GM21576 (cell line): ENCODE data around the gene CLSTN2.
A peak's percentile ranks its signal among the peaks of the same experiment; 100 is the strongest.

ENCODE experiments used
- ATAC-seq: cut with Tn5 transposase; IDR thresholded peaks from one replicate; pipeline ENCODE4 v1.9.1; 2021; ENCODE audit warnings: mild to moderate bottlenecking, moderate library complexity; ENCODE audit not compliant: unreplicated experiment

CLSTN2 gene

GRCh38 chr3:140468407-140468806, 533.4 kb downstream of the CLSTN2 start:
- no peak for ATAC-seq

GRCh38 chr3:140469491-140469890, 534.5 kb downstream of the CLSTN2 start:
- ATAC-seq = no peak

- ATAC-seq = no peak
Measured at GRCh38 chr3:140470211-140470610, 535.2 kb downstream of the CLSTN2 start.

GRCh38 chr3:140470962-140471361, 536.0 kb downstream of the CLSTN2 start:
- ATAC-seq = no peak

GRCh38 chr3:140472306-140473020, 537.5 kb downstream of the CLSTN2 start:
- no peak for ATAC-seq

GRCh38 chr3:140487566-140487965, 552.6 kb downstream of the CLSTN2 start:
- no peak for ATAC-seq

- no peak for ATAC-seq
Measured at GRCh38 chr3:140493271-140493670, 558.3 kb downstream of the CLSTN2 start.

- ATAC-seq = no peak
Measured at GRCh38 chr3:140494970-140495369, 560.0 kb downstream of the CLSTN2 start.

GRCh38 chr3:140497331-140497730, 562.3 kb downstream of the CLSTN2 start:
- no peak for ATAC-seq

GRCh38 chr3:140499114-140499757, 564.3 kb downstream of the CLSTN2 start:
- ATAC-seq = no peak

GRCh38 chr3:140500473-140500872, 565.5 kb downstream of the CLSTN2 start:
- no peak for ATAC-seq

GRCh38 chr3:140501061-140501769, 566.2 kb downstream of the CLSTN2 start:
- ATAC-seq = no peak

- ATAC-seq = no peak
Measured at GRCh38 chr3:140501770-140502364, 566.9 kb downstream of the CLSTN2 start.

GRCh38 chr3:140505213-140505612, 570.2 kb downstream of the CLSTN2 start:
- ATAC-seq = peak; percentile 77

- no peak for ATAC-seq
Measured at GRCh38 chr3:140505876-140506275, 570.9 kb downstream of the CLSTN2 start.

GRCh38 chr3:140508550-140508949, 573.6 kb downstream of the CLSTN2 start:
- ATAC-seq = no peak

- ATAC-seq = no peak
Measured at GRCh38 chr3:140509534-140509933, 574.5 kb downstream of the CLSTN2 start.

GRCh38 chr3:140510303-140510861, 575.4 kb downstream of the CLSTN2 start:
- ATAC-seq = no peak

- ATAC-seq = no peak
Measured at GRCh38 chr3:140521751-140522445, 586.9 kb downstream of the CLSTN2 start.

GRCh38 chr3:140522653-140523380, 587.8 kb downstream of the CLSTN2 start:
- ATAC-seq = no peak
